ENCODE data around the gene NIPAL1.

DNA sequence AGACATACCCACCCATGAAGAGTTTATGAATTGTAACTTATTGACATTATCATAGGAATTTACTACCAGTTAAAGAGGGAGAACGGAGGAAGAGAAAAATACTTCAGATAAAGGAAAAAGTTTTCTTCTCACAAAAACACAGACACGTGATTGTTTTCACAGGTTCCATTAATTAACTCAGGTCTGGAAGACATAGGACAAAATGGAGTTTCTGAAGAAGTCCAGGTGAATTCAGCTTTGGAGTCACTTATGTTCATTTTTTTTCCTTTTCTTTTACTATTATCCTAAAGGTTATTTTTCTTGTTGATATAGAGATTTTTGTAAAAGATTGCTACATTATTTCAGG, 20.5 kb downstream of the NIPAL1 start:
- TF ChIP-seq POLR2A (IDR thresholded peaks at IDR 0.05) (no peak), EP300 (IDR thresholded peaks at IDR 0.05) (no peak), POLR2AphosphoS5 (IDR thresholded peaks at IDR 0.05) (no peak)
- TF ChIP-seq, protein P1, sequence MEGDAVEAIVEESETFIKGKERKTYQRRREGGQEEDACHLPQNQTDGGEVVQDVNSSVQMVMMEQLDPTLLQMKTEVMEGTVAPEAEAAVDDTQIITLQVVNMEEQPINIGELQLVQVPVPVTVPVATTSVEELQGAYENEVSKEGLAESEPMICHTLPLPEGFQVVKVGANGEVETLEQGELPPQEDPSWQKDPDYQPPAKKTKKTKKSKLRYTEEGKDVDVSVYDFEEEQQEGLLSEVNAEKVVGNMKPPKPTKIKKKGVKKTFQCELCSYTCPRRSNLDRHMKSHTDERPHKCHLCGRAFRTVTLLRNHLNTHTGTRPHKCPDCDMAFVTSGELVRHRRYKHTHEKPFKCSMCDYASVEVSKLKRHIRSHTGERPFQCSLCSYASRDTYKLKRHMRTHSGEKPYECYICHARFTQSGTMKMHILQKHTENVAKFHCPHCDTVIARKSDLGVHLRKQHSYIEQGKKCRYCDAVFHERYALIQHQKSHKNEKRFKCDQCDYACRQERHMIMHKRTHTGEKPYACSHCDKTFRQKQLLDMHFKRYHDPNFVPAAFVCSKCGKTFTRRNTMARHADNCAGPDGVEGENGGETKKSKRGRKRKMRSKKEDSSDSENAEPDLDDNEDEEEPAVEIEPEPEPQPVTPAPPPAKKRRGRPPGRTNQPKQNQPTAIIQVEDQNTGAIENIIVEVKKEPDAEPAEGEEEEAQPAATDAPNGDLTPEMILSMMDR (IDR thresholded peaks at IDR 0.05): no peak
